Natural killer cell (primary cell): ENCODE data around the gene SLC29A1. TPM values are rescaled to one million over a fixed set of nuclear protein-coding genes. Genes with fewer than 3 reads are reported as not detected.

Experiments used
- ATAC-seq, 3 donors: fragments of 150-1000 bp in 2 of 3; fragments of 200-7000 bp in 1 of 3; cut with Tn5 transposase; 1 replicate in 1 of 3; 2 replicates in 2 of 3; pipeline ENCODE4 v1.10.0; 2021; ENCODE audit warnings: mild to moderate bottlenecking in 2 of 3, moderate library complexity in 2 of 3
- DNase-seq, 2 donors: peaks; one replicate each; pipeline versions ENCODE4 v3.0.0 to v3.0.0-alpha.2; 2013 to 2021; ENCODE audit warnings: mixed read lengths in 1 of 2
- H3K27ac ChIP-seq: one replicate; pipeline ENCODE4 v1.5.1; 2013; ENCODE audit warnings: mild to moderate bottlenecking, low read length
- H3K27me3 ChIP-seq: one replicate; pipeline ENCODE4 v1.6.1; 2013; ENCODE audit warnings: low read length; ENCODE audit not compliant: control insufficient read depth, insufficient read depth
- H3K36me3 ChIP-seq: one replicate; pipeline ENCODE4 v1.6.1; 2013; ENCODE audit warnings: low read length; ENCODE audit not compliant: control insufficient read depth, insufficient read depth
- H3K4me1 ChIP-seq: one replicate; pipeline ENCODE4 v1.6.1; 2013; ENCODE audit warnings: low read length; ENCODE audit not compliant: control insufficient read depth, insufficient read depth
- H3K4me3 ChIP-seq: one replicate; pipeline ENCODE4 v1.5.1; 2013; ENCODE audit warnings: low read length
- H3K9me3 ChIP-seq: one replicate; pipeline ENCODE4 v1.6.1; 2013; ENCODE audit warnings: low read length; ENCODE audit not compliant: control insufficient read depth, insufficient read depth
- H3K27ac Mint-ChIP-seq, 2 donors: one replicate each; pipeline ENCODE4 v1.8.0; 2022; ENCODE audit warnings: mild to moderate bottlenecking in 2 of 2, mixed read lengths in 2 of 2, moderate library complexity in 1 of 2
- H3K27me3 Mint-ChIP-seq, 2 donors: one replicate each; pipeline ENCODE4 v1.8.0; 2022; ENCODE audit warnings: low read depth in 2 of 2, mixed read lengths in 2 of 2
- H3K36me3 Mint-ChIP-seq: one replicate; pipeline ENCODE4 v1.8.0; 2022; ENCODE audit warnings: mixed read lengths
- H3K4me1 Mint-ChIP-seq, 2 donors: one replicate each; pipeline ENCODE4 v1.8.0; 2022; ENCODE audit warnings: mixed read lengths in 2 of 2
- H3K4me3 Mint-ChIP-seq: one replicate; pipeline ENCODE4 v1.8.0; 2022; ENCODE audit warnings: mild to moderate bottlenecking, moderate library complexity, mixed read lengths
- H3K9me3 Mint-ChIP-seq, 2 donors: one replicate each; pipeline ENCODE4 v1.8.0; 2022; ENCODE audit warnings: mixed read lengths in 2 of 2
- CTCF ChIP-seq: fragments of 200-600 bp; IDR thresholded peaks from one replicate; pipeline ENCODE4 v1.8.0; 2022; ENCODE audit warnings: antibody characterized with exemption
- WGBS: methylation state at CpG from one replicate; pipeline ENCODE4 v1.1.7; 2013; ENCODE audit warnings: missing lambda C conversion rate; ENCODE audit not compliant: insufficient coverage; 5-methylcytosine and 5-hydroxymethylcytosine counted together
- intact Hi-C: fragments of 100-400 bp; cut with micrococcal nuclease; formaldehyde crosslinking; loops from one replicate; pipeline ENCODE4 v1.14.2; 2022
- total RNA-seq, 4 donors: library from RNA; stranded (reverse); fragments of 120-200 nt in 1 of 4; gene quantifications; one replicate each; pipeline versions ENCODE4 v1.2.3 to v1.2.4, GENCODE V29; 2013 to 2022

The SLC29A1 gene
- total RNA-seq, 3 donors from 2014 or later (not counting 1 experiment from before 2014, with no cell fraction given) = 2.2 to 5.5 (median 5.2) TPM

DNA sequence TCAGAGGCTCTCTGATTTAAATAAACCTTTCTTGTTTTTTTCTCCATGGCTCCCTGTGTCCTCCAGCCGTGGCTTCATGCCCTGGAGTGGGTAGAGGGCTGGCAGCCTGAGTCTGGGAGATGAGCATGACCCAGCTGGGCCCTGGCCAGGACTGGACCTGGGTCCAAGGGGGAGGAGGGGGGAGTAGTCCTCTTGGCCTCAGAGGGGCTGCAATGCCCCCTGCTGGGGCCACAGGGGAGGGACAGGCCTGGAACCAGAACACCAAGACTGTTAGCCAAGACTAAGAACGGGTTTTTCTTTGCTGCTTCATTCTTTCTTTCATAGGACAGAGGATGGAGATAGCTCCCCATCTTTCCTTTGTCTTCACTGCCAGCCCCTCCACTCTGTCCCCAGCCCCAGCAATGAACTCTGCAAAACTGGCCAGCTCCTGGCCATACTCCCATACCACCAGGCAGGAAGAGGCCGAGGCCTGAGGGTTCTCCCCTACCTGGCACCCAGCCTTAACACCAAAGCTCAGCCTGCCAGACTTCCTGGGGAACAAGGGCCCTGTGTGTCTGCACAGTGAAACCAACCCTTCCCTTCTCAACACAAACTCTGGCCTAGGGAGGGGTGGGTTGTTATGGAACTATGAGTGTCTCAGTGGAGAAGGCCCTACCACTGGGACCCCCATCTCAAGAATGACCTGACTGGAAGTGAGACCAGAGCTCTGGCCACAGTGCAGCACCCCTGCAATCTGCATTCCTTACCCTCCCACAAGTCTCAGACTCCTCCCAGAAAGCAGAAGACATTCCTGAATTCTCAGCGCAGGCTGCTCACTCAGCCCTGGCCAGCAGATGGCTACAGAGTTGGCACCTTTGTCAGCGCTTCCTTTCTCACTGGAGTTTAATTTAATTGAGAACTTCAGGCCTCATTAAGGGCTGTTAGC lies 11.0 kb downstream of the SLC29A1 start:
- intact Hi-C loops = no loop called here
- Mint-ChIP-seq H3K27ac (peak overlapping the region in 1 of 2 donors; percentile 33), H3K9me3 (no peaks in the 10 kb centered on the region)

GRCh38 chr6:44235269-44235668 lies 11.9 kb downstream of the SLC29A1 start:
- Mint-ChIP-seq H3K36me3 (no peaks in the 10 kb centered on the region), H3K4me1 (peaks cover 8 to 16% of the 10 kb centered on the region in 2 donors), H3K4me3 (no peak overlapping the region), H3K27ac (no peak overlapping the region), H3K9me3 (no peaks in the 10 kb centered on the region), H3K27me3 (no peaks in the 10 kb centered on the region)
- ATAC-seq (no peak), DNase-seq (no peak)
- Histone ChIP-seq H3K4me3 (no peak overlapping the region), H3K4me1 (peaks cover 20% of the 10 kb centered on the region), H3K27ac (no peak overlapping the region), H3K36me3 (no peaks in the 10 kb centered on the region), H3K27me3 (no peaks in the 10 kb centered on the region), H3K9me3 (no peaks in the 10 kb centered on the region)
- intact Hi-C loops = no loop called here
- TF ChIP-seq CTCF = no peak
- 83% methylated on average over 5 of the region's 6 CpGs for WGBS

More for the DNA sequence above, 11.0 kb downstream of the SLC29A1 start:
- Histone ChIP-seq H3K9me3 (no peaks in the 10 kb centered on the region), H3K27me3 (no peaks in the 10 kb centered on the region), H3K36me3 (no peaks in the 10 kb centered on the region), H3K27ac (no peak overlapping the region), H3K4me3 (no peak overlapping the region), H3K4me1 (peaks cover 20% of the 10 kb centered on the region)
- peak in 1 of 2 donors; percentile 43 for DNase-seq
- 80% methylated on average over 5 of the region's 5 CpGs for WGBS
- Mint-ChIP-seq H3K4me1 (peaks cover 8 to 16% of the 10 kb centered on the region in 2 donors), H3K36me3 (no peaks in the 10 kb centered on the region), H3K27me3 (no peaks in the 10 kb centered on the region), H3K4me3 (no peak overlapping the region)
- no peak for ATAC-seq
- no peak for TF ChIP-seq CTCF

- no peaks in the 10 kb centered on the region for H3K27me3 Mint-ChIP-seq
- H3K9me3 Mint-ChIP-seq = no peaks in the 10 kb centered on the region
- ATAC-seq (no peak), DNase-seq (no peak)
- Histone ChIP-seq H3K4me1 (peaks cover 20% of the 10 kb centered on the region), H3K27me3 (no peaks in the 10 kb centered on the region), H3K4me3 (no peak overlapping the region), H3K27ac (no peak overlapping the region), H3K36me3 (no peaks in the 10 kb centered on the region), H3K9me3 (no peaks in the 10 kb centered on the region)
- H3K4me3 Mint-ChIP-seq = peak overlapping the region; percentile 21
- intact Hi-C loops = no loop called here
- H3K27ac Mint-ChIP-seq = no peak overlapping the region
- H3K36me3 Mint-ChIP-seq = no peaks in the 10 kb centered on the region
- no peak for TF ChIP-seq CTCF
- H3K4me1 Mint-ChIP-seq = peaks cover 8 to 16% of the 10 kb centered on the region in 2 donors
- WGBS = 94% methylated on average over 5 of the region's 6 CpGs
Measured at GRCh38 chr6:44235891-44236516, 12.6 kb downstream of the SLC29A1 start.
